Activated CD4-positive, alpha-beta T cell treated with anti-CD3 and anti-CD28 coated beads, Interleukin-2, Interleukin-6, amounts not matched to agents 100 ng/mL and 50 ng/mL, durations not matched to agents 16 hours and 8 hours (primary cell): ENCODE measurements around the gene AJM1.
A peak's percentile ranks its signal among the peaks of the same experiment; 100 is the strongest.
"Not testable (repeated sequence)": the region's sequence is repeated elsewhere in the genome, so short reads cannot be mapped to it uniquely, and the experiment has no call there.

Experiments used
- DNase-seq: peaks from one replicate; pipeline ENCODE4 v3.0.0-alpha.2; 2020

The AJM1 gene

DNA sequence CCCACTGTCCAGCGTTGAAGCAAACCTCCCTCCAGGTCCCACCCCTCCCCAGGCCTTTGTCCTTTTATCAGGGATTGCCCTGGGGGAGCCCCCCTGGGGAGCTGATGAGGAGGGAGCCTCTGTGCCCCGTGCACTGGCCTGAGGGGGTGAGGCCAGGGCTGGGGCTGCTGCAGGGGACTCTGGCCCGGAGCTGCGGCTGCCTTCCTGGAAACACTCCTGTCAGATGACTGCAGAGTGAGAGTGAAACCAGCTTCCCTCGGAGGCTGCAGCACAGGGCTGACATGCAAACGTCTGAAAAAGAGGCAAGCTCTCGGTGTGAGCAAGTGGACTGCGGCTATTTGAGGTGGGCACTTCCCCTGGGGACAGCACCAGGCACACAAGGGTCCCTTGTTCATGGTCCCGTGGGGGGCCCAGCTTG is 39.4 kb downstream of the AJM1 start:
- peak; percentile 91 for DNase-seq

DNA sequence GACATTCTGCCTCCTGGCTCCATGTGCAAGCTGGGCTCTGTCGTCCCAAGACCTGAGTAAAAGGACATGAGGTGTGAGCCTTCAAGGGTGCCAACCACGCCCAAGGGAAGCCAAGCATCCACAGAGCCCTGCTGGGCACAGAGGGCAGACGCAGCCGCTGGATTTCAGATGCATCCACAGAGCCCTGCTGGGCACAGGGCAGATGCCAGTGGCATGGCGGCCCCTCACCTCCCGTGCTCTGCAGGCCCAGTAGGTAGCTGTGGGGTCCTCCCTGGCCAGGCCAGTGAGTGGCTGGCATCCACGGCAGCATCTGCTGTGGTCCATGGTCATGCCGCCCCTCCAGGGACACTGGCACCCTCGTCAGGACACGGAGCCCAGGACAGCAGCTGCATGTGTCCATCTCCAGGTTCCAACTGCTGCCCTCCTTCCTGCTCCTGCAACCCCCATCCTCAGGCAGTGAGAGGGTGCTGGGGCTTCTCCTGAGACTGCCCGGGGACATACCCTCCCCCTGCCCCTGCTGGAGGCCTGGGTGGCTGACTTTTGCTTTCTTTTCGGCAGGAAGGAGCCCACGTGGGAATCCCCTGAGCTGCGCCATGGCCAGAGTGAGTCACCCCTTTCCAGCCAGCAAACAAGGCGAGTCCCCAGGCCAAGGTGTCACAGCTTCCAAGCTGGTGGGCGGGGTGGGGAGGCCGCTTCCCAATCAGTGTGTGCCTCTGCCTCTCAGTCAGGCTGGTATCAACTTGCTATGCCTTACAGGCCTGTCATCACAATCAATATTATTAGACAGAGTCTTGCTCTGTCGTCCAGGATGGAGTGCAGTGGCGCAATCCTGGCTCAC is 40.0 kb downstream of the AJM1 start:
- peak; percentile 95 for DNase-seq

DNA sequence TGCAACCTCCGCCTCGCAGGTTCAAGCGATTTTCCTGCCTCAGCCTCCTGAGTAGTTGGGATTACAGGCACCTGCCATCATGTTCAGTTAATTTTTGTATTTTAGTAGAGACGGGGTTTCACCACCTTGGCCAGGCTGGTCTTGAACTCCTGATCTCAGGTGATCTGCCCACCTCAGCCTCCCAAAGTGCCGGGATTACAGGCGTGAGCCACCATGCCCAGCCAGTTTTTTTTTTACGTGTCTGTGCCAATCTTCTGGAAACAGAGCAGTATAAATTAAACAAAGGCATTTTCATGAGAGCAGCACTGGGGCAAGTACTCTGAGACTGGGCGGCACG is 40.6 kb downstream of the AJM1 start:
- DNase-seq = not testable (repeated sequence)

- not testable (repeated sequence) for DNase-seq
These were observed 41.4 kb downstream of the AJM1 start for GRCh38 chr9:136883670-136884069.

DNA sequence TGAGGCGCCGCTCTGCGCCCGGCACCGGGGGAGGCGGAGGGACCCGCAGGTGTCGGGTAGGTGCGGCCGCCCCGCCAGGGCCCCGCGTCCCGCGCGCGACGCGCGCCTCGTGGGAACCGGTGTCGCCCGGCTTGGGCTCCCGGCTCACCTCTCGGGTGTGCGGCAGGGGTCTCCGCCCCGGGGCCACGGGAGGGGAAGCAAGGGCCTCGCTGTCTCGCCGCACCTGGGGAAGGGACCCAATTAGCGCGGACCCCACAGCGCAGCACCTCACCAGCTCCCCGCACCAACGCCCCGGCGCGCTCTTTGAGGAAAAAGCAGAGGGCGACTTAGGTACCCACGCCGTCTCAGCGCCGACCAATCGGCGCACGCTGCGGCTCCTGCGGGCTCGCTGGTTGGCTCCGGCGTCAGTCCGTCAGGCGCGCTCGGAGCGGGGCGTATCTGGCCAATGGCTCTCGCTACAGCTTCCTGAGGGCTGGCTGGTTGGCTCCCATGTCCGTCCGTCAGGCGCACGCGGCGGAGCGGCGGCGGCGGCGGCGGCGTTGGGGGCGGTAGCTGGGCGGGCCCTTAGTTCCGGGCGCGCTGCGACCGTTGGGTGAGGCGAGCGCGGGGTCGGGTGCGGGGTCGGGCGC is 43.8 kb downstream of the AJM1 start, which contains the start of gene TRAF2:
Gene TRAF2 (plus strand): TSS at position 567 of the 629 bp plus-strand sequence. CDS start 12,225 bp downstream, outside the sequence.
- DNase-seq = peak; percentile 99

- peak; percentile 53 for DNase-seq
These were observed 44.6 kb downstream of the AJM1 start for GRCh38 chr9:136886610-136887597.

DNA sequence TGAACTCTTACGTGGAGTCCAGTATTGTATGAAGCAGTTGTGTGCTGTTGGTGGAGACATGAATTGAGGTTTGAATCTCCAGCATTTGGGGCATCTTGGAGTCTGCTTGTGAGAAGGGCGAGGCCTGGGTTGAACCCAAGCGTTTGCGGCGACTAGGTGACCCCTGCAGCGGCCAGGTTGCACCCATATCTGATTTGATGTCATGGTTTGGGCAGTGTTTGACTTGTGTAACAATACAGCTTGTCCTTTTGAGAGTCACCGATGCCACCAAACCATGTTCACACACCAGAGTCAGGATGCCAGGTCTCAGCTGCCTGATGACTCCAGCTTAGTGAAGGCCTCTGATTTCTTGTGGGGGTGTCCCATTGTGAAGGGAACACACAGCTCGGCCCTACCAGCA is 46.2 kb downstream of the AJM1 start:
- DNase-seq = no peak

- no peak for DNase-seq
These were observed 47.6 kb downstream of the AJM1 start for GRCh38 chr9:136889858-136890257.

DNA sequence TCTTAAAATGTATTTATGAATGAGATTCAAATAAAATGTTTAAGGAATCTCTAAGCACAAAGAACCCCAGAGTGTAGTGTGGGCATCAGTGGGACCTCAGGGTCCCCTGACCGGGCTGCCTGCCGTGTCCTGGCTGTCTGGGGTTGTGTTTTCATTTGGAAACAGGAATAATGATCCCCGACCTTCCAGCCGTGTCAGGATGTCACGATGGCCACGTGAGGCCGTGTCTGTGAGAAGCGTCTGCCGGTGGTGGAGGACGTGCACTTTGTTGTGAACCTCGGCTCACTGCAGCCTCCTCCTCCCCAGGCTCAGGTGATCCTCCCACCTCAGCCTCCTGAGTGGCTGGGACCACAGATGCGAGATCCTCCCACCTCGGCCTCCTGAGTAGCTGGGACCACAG is 48.4 kb downstream of the AJM1 start:
- no peak for DNase-seq
